GM12891 (cell line): ENCODE measurements around the gene PHETA2.
"Not testable (repeated sequence)": the region's sequence is repeated elsewhere in the genome, so short reads cannot be mapped to it uniquely, and the experiment has no call there.

ENCODE experiments used
- DNase-seq: peaks from one replicate; pipeline ENCODE4 v3.0.0; 2011; ENCODE audit warnings: low spot score; ENCODE audit not compliant: insufficient read length
- FAIRE-seq: peaks from 2 replicates; lab custom pipeline; 2011; peaks lifted over from hg19 to GRCh38; lab: Jason Lieb, UNC
- PAX5 ChIP-seq: IDR thresholded peaks from 2 replicates; pipeline ENCODE4 v1.6.1; 2011; ENCODE audit warnings: low read length, moderate library complexity, mild to moderate bottlenecking; ENCODE audit not compliant: insufficient read depth, severe bottlenecking
- POLR2A ChIP-seq: IDR thresholded peaks from 2 replicates; pipeline ENCODE4 v1.6.1; 2011; ENCODE audit warnings: low read depth, low read length, control low read depth
- POLR2AphosphoS5 ChIP-seq: IDR thresholded peaks from 2 replicates; pipeline ENCODE4 v1.6.1; 2011; ENCODE audit warnings: low read depth, low read length, control low read depth
- POU2F2 ChIP-seq: IDR thresholded peaks from 2 replicates; pipeline ENCODE4 v1.6.1; 2011; ENCODE audit warnings: low read depth, mild to moderate bottlenecking, control low read depth, low read length, moderate library complexity
- SPI1 ChIP-seq: IDR thresholded peaks from 2 replicates; pipeline ENCODE4 v1.6.1; 2011; ENCODE audit warnings: low read depth, low read length, control low read depth
- TAF1 ChIP-seq: IDR thresholded peaks from 2 replicates; pipeline ENCODE4 v1.6.1; 2011; ENCODE audit warnings: low read depth, low read length, control low read depth

The PHETA2 gene

GRCh38 chr22:42067671-42068251, 6.3 kb upstream of the PHETA2 start:
- DNase-seq (no peak), FAIRE-seq (peak; percentile 9)
- TF ChIP-seq POLR2A (no peak), TAF1 (no peak), SPI1 (no peak), POU2F2 (no peak), PAX5 (no peak), POLR2AphosphoS5 (no peak)

GRCh38 chr22:42068291-42068690, 5.8 kb upstream of the PHETA2 start:
- TF ChIP-seq POU2F2 (no peak), PAX5 (no peak), POLR2AphosphoS5 (no peak), POLR2A (no peak), SPI1 (no peak), TAF1 (no peak)
- FAIRE-seq: no peak
- DNase-seq: no peak

GRCh38 chr22:42069801-42070516, 4.1 kb upstream of the PHETA2 start:
- DNase-seq (peak; percentile 38), FAIRE-seq (no peak)
- TF ChIP-seq SPI1: peak; percentile 75
- TF ChIP-seq POLR2AphosphoS5: no peak

- DNase-seq: peak; percentile 96
- peak; percentile 99 for FAIRE-seq
- TF ChIP-seq PAX5: no peak
- TF ChIP-seq POLR2AphosphoS5: peak; percentile 66
- peak; percentile 4; the same call in 1 of the 2 replicates for TF ChIP-seq SPI1
- no peak for TF ChIP-seq TAF1
- no peak for TF ChIP-seq POU2F2
- no peak for TF ChIP-seq POLR2A
Measured at GRCh38 chr22:42070517-42071422, 3.3 kb upstream of the PHETA2 start, which contains the start of gene NAGA. Gene NAGA (minus strand): TSS chr22:42070812. CDS start chr22:42070297, 515 bp downstream.

- not testable (repeated sequence) for DNase-seq, FAIRE-seq
Measured at GRCh38 chr22:42071508-42071907, 2.5 kb upstream of the PHETA2 start.

- no peak for TF ChIP-seq POLR2AphosphoS5
- TF ChIP-seq POLR2A: no peak
- TF ChIP-seq TAF1: no peak
- no peak for TF ChIP-seq SPI1
- TF ChIP-seq POU2F2: no peak
- no peak for TF ChIP-seq PAX5
- DNase-seq: no peak
- peak; percentile 23 for FAIRE-seq
Measured at GRCh38 chr22:42072606-42073330, 1.3 kb upstream of the PHETA2 start.

GRCh38 chr22:42073621-42074041, 417 bp upstream of the PHETA2 start:
- FAIRE-seq: no peak
- TF ChIP-seq POLR2A (no peak), POU2F2 (no peak), TAF1 (no peak), SPI1 (no peak), PAX5 (no peak), POLR2AphosphoS5 (no peak)
- no peak for DNase-seq

- no peak for TF ChIP-seq TAF1
- no peak for TF ChIP-seq POLR2A
- no peak for TF ChIP-seq PAX5
- TF ChIP-seq POU2F2: no peak
- no peak for TF ChIP-seq POLR2AphosphoS5
- TF ChIP-seq SPI1: no peak
- FAIRE-seq: peak; percentile 41
- no peak for DNase-seq
Measured at GRCh38 chr22:42074846-42075676, 1.0 kb downstream of the PHETA2 start.
